Iris pigment epithelial cell (primary cell): Measurements from ENCODE around the gene SOWAHD.
"Not testable (repeated sequence)": the region's sequence is repeated elsewhere in the genome, so short reads cannot be mapped to it uniquely, and the experiment has no call there.

Experiments used
- DNase-seq: peaks from one replicate; pipeline ENCODE4 v3.0.0-alpha.2; 2011; ENCODE audit warnings: low read depth

The SOWAHD gene

DNA sequence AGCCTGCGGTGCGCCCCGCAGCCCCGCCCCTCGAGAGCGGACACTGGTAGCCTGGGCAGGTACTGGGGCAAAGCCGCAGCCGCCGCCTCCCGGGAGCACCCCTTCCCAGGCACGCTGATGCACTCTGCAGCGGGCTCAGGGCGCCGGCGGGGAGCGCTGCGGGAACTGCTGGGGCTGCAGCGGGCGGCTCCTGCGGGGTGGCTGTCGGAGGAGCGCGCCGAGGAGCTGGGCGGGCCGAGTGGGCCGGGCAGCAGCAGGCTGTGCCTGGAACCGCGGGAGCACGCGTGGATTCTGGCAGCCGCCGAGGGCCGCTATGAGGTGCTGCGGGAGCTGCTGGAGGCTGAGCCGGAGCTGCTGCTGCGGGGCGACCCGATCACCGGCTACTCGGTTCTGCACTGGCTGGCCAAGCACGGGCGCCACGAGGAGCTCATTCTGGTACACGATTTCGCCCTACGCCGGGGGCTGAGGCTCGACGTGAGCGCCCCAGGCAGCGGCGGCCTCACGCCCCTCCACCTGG is 401 bp downstream of the SOWAHD start:
- DNase-seq: no peak

DNA sequence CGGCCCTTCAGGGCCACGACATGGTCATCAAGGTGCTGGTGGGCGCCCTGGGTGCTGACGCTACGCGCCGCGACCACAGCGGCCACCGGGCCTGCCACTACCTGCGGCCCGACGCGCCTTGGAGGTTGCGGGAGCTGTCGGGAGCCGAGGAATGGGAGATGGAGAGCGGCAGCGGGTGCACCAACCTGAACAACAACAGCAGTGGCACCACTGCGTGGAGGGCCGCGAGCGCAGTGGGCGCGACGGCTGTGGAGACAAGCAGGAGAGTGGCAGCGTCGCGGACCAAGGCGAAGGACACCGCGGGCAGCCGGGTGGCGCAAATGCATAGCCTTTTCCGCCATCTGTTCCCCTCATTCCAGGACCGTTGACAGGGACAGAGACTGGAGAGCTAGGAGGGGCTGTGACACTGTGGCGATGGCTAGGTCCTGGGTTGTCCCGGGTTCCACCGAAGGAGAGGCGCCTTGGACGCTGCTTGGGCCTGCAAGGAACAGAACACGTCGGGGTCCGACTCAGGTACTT is 919 bp downstream of the SOWAHD start:
- DNase-seq: no peak

DNA sequence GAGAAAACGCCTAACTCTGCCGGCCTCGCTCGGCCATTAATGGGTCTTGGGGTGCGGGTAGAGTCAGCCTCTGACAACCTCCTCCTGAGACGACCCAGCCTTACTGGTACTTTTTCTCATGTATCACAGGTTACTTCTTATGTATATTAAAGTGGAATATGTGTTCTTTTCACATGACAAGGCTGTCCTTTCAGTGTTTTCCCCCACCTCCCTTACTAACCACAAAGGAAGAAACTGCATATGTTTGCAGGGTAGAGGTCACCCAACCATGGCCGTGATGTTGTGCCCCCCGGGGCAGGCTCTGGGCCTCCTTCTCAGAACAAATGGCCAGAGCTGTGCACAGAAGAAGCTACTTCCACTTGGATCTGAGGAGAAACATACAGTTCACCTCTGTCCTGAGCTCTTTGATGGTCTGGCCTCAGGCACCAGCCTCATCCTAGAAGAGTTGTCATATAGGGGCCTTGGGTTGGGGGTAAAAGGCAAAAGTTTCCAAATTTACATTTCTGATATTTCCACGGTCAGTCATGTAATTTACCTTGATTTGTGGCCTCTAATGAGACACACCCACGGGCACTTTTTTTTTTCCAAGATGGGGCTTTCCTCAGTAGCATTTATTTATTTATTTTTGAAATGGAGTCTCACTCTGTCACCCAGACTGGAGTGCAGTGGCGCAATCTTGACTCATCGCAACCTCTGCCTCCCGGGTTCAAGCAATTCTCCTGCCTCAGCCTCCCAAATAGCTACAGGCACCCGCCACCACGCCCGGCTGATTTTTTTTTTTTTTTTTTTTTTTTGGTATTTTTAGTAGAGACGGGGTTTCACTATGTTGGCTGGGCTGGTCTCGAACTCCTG is 1.9 kb downstream of the SOWAHD start:
- no peak for DNase-seq

DNA sequence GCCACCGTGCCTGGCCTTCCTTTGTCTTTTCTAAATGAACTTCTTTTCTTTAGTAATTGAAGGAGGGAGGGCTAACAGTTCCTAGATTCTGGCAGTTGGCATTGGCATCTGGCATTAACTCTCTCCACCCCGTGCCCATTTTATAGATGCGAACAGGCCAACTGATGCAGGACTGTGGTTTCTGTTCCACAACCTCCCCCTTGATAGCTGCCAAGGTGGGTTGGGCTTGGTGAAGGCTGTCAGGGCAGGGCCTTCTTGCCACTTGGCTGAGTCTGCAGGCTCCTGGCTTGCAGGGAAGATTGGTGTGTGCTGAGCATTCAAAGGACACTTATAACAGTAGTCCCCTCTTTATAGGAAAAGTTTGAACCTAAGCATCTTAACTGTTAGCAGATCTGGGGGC is 4.3 kb downstream of the SOWAHD start:
- no peak for DNase-seq

DNA sequence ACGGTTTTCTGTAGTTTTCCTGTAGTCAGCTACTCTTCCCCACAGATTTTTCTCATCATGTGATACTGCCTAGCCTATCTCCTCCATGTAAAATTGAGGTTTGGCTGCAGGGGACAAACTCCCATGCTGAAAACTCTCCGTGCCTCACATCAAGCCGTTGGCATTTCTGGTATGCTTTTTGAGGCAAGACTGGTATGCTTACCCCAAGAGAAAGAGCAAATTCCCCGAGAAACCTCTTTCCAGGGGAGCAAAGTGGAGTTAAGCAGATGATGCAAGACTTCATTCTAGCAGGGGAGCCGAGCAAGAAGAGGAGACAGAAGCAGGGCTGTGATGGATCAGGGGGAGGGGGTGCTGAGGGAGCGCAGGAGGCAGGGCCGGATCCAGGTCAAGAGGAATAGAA is 4.8 kb downstream of the SOWAHD start:
- DNase-seq: peak; percentile 86

DNA sequence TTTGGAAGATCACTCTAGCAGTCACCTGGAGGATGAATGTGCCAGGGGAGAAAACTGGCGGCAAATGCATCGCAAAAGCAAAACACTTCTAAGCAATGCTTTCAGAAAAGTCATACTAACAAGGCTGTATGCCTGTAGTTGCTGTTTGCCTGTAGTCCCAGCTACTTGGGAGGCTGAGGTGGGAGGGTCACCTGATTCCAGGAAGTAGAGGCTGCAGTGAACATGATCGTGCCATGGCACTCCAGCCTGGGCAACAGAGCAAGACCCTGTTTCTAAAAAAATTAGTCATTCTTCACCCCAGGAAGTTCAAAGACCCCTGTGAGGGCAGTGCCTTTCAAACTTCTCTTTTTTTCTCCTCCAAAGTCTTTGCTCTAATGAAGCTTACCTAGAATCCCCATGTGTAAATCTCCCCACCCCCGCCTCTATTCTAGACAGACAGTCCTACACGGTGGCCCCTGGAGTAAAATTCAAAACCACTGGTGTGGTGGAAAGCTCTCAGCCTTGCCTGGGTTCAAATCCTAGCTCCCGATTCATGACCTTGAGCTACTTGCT is 5.5 kb downstream of the SOWAHD start:
- DNase-seq: no peak

DNA sequence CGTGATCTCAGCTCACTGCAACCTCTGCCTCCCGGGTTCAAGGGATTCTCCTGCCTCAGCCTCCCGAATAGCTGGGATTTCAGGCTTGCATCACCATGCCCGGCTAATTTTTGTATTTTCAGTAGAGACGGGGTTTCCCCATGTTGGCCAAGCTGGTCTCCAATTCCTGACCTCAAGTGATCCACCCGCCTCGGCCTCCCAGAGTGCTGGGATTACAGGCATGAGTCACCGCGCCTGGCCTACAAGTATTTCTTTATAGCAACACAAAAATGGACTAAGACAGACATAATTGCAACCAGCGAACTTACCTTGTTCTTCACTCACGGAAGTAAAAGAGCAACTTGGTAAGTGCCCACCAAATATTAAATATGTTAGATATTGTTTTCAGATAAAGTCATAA is 10.0 kb downstream of the SOWAHD start:
- peak; percentile 76 for DNase-seq

DNA sequence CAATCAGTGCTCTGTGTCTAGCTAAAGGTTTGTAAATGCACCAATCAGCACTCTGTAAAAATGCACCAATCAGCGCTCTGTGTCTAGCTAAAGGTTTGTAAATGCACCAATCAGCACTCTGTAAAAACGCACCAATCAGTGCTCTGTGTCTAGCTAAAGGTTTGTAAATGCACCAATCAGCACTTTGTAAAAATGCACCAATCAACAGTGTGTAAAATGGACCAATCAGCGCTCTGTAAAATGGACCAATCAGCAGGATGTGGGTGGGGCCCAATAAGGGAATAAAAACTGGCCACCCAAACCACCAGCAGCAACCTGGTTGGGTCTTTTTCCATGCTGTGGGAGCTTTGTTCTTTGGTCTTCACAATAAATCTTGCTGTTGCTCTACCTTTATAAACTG is 11.0 kb downstream of the SOWAHD start:
- DNase-seq: not testable (repeated sequence)

DNA sequence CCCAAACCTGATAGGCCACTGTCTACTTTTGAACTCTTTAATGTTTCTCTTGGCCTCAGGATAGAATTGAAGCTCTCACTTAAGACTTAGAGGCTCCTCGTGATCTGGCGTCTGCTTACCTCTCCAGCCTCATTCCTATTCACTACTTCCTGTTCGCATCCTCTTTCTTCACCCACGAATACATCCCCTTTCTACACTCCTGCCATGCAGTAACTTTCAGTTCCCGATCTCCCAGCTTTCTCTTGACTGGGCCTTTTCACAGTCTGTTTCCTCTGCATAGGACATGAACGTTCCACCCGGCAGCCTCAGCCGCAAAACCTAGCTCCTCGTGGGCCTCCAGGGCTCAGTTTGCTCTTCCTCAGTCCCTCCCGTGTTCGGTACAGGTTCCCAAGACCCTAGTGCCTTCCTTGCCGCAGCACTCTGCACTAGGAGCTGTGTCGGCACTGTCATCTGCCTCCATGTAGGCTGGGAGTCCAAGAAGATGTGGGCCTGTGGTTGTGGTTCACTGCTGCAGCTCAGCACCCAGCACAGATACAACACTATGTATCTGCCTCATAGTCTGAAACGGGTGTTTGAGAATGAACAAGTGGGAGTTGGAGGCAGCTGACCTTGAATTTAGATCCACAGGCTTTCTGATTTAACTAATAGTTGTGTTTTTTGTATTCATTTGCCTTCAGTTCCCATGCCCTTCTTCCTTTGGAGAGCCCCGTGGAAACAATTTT is 17.3 kb downstream of the SOWAHD start:
- DNase-seq: no peak

DNA sequence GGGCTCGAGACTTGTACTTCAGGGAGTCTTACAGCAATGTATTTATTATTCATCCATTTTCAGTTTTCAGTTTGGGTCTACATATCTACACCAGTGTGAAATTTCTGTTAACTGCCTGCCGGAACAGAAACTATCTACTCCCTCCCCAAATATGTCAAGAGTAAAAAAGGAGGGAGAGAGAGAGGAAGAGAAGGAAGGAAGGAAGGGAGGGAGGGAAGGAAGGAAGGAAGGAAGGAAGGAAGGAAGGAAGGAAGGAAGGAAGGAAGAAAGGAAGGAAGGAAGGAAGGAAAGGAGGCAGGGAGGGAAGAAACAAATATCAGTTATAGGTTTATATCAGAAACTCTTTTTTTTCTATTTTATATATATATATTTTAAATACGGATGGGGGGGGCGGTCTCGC is 20.4 kb downstream of the SOWAHD start:
- no peak for DNase-seq

DNA sequence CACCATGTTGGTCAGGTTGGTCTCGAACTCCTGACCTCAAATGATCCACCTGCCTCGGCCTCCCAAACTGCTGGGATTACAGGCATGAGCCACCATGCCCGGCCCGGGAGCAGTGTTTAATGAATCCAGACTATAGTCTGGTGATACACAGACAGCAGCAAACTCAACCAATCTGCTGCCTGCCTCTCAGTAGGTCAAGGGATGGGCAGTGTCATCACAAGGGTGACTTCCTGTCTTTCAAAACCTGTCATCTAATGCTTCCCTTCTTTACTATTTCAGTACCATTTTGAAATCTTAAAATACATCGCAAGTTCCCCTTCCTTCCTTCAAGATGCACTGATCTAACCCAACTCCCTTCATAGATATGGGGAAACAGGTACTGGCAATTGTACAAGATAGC is 24.6 kb downstream of the SOWAHD start:
- DNase-seq: no peak

DNA sequence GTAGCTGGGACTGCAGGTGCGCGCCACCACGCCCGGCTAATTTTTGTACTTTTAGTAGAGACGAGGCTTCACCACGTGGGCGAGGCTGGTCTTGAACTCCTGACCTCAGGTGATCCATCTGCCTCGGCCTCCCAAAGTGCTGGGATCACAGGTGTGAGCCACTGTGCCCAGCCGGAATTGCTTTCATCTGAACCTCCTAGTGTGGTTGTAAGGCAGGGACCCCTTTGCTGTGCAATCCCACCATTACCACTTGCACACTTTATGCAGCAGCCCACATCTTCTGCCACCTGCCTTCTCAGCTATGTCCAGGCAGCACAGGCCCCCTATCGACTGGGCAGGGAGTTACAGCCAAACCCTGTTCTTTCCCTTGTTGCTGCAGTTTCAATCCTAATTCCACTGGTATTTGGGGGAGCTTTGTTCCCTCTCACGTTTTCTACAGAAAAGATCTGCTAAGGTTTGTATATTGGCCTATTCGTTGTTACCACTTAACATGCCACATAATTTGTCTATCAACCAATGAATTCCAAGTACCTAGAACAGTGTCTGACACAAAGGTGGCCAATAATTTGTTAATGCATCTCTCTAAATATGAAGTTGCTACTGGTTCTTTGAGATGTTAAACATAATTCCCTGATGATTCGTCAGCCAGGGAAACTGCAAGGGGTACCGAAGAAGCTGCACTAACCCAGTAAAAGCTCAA is 26.5 kb downstream of the SOWAHD start:
- DNase-seq: peak; percentile 25

DNA sequence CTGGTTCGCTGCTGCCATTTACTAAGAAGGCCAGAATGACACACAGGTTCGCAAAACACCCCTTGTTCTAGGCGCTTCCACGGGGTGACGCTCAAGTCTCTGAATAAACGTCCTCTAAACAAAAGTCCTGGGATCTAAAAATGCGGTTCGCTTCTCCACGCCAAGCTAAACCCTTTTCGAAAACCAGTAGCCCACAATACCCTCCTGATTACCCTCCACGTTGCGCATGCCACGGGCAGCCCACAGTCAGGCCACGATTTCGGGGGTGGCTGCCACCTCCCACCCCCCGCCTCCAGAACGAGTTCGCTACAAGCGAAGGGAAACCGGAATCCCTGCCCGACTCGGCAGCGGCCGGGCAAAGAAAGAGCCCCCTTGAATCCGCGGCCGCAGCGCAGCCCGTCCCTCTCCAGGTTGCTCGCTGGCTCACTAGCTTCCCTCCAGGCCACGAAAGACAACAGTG is 32.6 kb downstream of the SOWAHD start:
- DNase-seq: peak; percentile 41

DNA sequence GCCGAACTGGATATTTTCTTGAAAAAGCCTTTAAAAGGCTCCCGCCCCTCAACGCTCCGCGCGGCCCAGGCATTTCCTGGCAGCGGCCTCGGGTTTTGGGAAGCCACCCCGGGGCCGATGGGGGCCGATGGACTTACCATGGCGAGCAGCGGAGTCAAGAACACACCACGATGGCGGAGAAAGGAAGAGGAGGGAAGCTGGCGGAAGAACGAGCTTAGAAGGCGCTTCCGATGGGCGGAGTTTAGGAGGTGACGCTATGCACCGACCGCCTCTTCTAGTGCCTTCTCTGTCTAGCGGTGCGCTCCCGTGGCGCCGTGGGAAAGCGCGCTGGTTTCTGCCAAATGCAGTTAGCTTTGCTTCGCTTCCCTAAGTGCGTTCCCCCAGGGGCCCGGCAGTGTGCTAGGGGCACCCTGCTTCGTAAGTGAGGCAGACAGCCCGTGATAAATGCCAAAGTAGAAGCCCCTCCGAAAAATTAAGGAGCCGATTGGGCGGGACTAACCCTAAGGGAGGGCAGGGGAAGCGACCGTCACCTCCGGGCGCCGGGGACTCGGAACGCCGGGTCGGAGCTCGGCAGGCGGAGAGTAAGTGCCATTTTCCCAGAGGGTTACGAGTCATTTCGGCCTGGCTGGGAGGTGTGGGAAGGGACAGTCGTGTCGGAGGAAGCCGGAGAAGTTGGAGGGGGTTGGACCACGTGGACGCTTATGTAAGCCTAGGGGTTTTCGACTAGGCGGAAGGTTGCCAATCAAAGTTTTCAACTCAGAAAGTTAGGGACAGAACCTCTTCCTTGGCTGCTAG is 33.2 kb downstream of the SOWAHD start, which contains the start of gene RPL39:
TSS of gene RPL39 (minus strand) at position 194 of the 795 bp plus-strand sequence. CDS start at position 140, 54 bp downstream.
- peak; percentile 90 for DNase-seq

DNA sequence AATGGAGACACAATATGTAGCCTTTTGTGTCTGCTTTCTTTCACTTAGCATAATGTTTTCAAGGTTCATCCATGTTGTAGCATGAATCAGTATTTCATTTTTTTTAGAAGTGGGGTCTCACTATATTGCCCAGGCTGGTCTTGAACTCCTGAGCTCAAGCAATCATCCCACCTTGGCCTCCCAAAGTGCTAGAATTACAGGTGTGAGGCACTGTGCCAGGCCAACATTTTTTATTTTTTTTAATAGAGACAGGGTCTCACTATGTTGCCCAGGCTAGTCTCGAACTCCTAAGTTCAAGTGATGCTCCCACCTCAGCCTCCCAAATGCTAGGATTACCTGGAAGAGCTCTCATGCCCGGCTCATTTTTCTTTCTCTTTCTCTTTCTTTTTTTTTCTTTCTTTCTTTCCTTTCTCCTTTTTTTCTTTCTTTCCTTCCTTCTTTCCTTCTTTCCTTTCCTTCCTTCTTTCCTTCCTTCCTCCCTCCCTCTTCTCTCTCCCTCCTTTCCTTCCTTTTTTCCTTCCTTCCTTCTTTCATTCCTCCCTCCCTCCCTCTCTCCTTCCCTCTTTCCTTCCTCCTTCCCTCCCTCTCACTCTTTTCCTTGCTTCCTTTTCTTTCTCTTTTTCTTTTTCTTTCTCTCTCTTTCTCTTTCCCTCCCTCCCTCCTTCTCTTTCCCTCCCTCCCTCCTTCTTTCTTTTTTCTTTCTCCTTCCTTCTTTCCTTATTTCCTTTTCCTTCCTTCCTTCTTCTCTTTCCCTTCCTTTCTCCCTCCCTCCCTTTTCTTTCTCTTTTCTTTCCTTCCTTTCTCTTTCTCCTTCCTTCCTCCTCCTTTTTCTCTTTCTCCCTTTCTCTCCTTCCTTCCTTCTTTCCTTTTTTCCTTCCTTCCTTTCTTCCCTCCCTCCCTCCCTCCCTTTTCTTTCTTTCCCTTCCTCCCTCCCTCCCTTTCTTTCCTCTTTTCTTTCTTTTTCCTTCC is 43.1 kb downstream of the SOWAHD start:
- DNase-seq: no peak

DNA sequence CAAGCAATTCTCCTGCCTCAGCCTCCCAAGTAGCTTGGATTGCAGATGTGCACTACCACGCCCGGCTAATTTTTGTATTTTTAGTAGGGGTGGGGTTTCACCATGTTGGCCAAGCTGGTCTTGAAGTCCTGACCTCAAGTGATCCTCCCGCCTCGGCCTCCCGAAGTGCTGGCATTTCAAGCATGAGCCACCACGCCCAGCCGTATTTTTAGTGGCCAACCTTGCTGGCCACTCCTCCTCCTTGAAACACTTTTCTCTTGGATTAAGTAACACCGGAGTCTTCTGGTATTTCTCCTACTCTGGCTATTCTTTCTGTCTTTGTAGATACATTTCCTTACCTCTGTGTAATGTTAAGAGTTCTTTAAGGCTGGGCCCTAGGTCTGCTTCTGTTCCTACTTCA is 44.2 kb downstream of the SOWAHD start:
- no peak for DNase-seq

DNA sequence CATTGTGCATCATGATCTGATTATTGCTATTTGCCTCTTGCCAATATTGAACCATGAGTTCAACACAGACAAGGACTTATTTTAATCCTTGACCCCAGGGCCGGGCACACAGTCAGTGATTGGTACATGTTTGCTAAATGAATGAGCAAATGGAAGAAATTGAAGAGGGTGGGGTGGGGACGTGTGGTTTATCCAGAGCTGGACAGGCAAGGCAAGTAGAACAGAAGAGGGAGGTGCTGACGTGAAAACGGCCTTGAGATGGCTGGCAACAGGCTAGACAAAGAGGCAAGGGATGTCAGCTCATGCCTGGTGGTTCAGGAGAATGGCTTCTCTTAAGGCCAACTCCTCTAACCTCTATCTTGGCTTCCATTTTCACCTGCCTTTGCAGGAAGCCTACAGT is 50.1 kb downstream of the SOWAHD start:
- not testable (repeated sequence) for DNase-seq

DNA sequence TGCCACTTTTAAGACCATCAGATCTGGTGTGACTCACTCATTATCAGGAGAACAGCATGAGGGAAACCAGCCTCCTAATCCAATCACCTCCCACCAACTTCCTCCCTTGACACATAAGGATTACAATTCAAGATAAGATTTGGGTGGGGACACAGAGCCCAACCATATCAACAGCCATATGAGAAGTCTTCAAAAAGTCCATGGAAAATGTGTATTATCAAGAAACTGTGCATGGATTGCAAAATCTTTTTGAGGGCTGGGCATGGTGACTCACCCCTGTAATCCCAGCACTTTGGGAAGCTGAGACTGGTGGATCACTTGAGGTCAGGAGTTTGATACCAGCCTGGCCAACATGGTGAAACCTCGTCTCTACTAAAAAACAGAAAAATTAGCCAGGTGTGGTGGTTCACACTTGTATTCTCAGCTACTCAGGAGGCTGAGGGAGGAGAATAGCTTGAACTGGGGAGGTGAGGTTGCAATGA is 50.8 kb downstream of the SOWAHD start:
- peak; percentile 53 for DNase-seq
